Measurements from ENCODE around the gene CLCNKB. TPM values are rescaled to one million over a fixed set of nuclear protein-coding genes. Genes with fewer than 3 reads are reported as not detected.

Gene CLCNKB
- total RNA-seq, 2 experiments from 2014 or later, result not detected

- POLR2A ChIA-PET, result interaction anchor here (1.0 kb wide), 1 partner anchor 134 kb away, joined by 3 read pairs; no protein-coding TSS in a partner anchor
- Mint-ChIP-seq H3K27ac (no peak overlapping the region), H3K27me3 (peaks cover 23% of the 10 kb centered on the region), H3K4me3 (no peak overlapping the region), H3K9me3 (no peaks in the 10 kb centered on the region), H3K4me1 (ENCODE audit: low read depth) (peaks cover 25% of the 10 kb centered on the region), H3K36me3 (ENCODE audit: low read depth) (no peaks in the 10 kb centered on the region)
- CTCF ChIA-PET, result interaction anchor here (0.6 to 1.1 kb wide), 5 partner anchors 10 to 260 kb away, joined by 3 to 4 read pairs (median 3); no protein-coding TSS in a partner anchor
- Histone ChIP-seq H3K4me3 (ENCODE audit: low read length) (no peak overlapping the region), H3K27me3 (ENCODE audit: control insufficient read depth in 1 of 2, insufficient read depth in 2 of 2, low read length in 2 of 2) (peaks cover 9 to 10% of the 10 kb centered on the region in 2 experiments), H3K9me3 (ENCODE audit: control insufficient read depth in 1 of 2, insufficient read depth in 1 of 2, low read length in 2 of 2) (no peaks in the 10 kb centered on the region), H3K36me3 (ENCODE audit: insufficient read depth, low read length) (no peaks in the 10 kb centered on the region), H3K27ac (ENCODE audit: low read depth in 1 of 2, low read length in 2 of 2) (no peak overlapping the region), H3K4me1 (ENCODE audit: insufficient read depth, low read length) (peaks cover 29% of the 10 kb centered on the region)
- peak; percentile 28 for ATAC-seq (ENCODE audit: poor library complexity)
- TF ChIP-seq CTCF (IDR thresholded peaks at IDR 0.05), result no peak
- peak in 2 of 14 experiments; percentile 25 to 45 for DNase-seq
- intact Hi-C loops (cut with DNase I, micrococcal nuclease), result no loop called here
Observed at GRCh38 chr1:16072616-16073484, 29.3 kb downstream of the CLCNKB start.

- Mint-ChIP-seq H3K4me1 (ENCODE audit: low read depth) (peaks cover 25% of the 10 kb centered on the region), H3K27me3 (peaks cover 23% of the 10 kb centered on the region), H3K9me3 (no peaks in the 10 kb centered on the region), H3K4me3 (peak within 1 kb of the TSS; percentile 89), H3K36me3 (ENCODE audit: low read depth) (no peaks in the 10 kb centered on the region), H3K27ac (no peak within 1 kb of the TSS)
- no peaks in the 10 kb centered on the region for H3K36me3 ChIP-seq (ENCODE audit: insufficient read depth, low read length)
- H3K9me3 ChIP-seq (ENCODE audit: control insufficient read depth in 1 of 2, insufficient read depth in 1 of 2, low read length in 2 of 2), result no peaks in the 10 kb centered on the region
- peaks cover 30% of the 10 kb centered on the region for H3K4me1 ChIP-seq (ENCODE audit: insufficient read depth, low read length)
- H3K27me3 ChIP-seq (ENCODE audit: control insufficient read depth in 1 of 2, insufficient read depth in 2 of 2, low read length in 2 of 2), result peaks cover 9 to 10% of the 10 kb centered on the region in 2 experiments
- peak in 13 of 14 experiments; percentile 10 to 75 (median 28) for DNase-seq
- ChIA-PET CTCF (interaction anchor here (0.6 to 1.1 kb wide), 6 partner anchors 9 to 261 kb away, joined by 3 to 4 read pairs (median 3); no protein-coding TSS in a partner anchor), POLR2A (interaction anchor here (1.0 kb wide), 1 partner anchor 133 kb away, joined by 3 read pairs; no protein-coding TSS in a partner anchor)
- H3K27ac ChIP-seq (ENCODE audit: low read depth in 1 of 2, low read length in 2 of 2), result no peak within 1 kb of the TSS
- H3K4me3 ChIP-seq (ENCODE audit: low read length), result peak within 1 kb of the TSS; percentile 39
- TF ChIP-seq CTCF (IDR thresholded peaks at IDR 0.05), result no peak
- intact Hi-C loops (cut with DNase I, micrococcal nuclease), result no loop called here
- ATAC-seq (ENCODE audit: poor library complexity), result peak; percentile 90
Observed at GRCh38 chr1:16073490-16074119, 30.0 kb downstream of the CLCNKB start, which contains the start of gene FAM131C. Gene FAM131C (minus strand): TSS chr1:16073651. CDS start chr1:16073442, 209 bp downstream.

GRCh38 chr1:16074217-16074616 lies 30.6 kb downstream of the CLCNKB start:
- Mint-ChIP-seq H3K4me3 (peak overlapping the region; percentile 64), H3K9me3 (no peaks in the 10 kb centered on the region), H3K27me3 (peaks cover 23% of the 10 kb centered on the region), H3K36me3 (ENCODE audit: low read depth) (no peaks in the 10 kb centered on the region), H3K4me1 (ENCODE audit: low read depth) (peaks cover 25% of the 10 kb centered on the region), H3K27ac (no peak overlapping the region)
- Histone ChIP-seq H3K9me3 (ENCODE audit: control insufficient read depth in 1 of 2, insufficient read depth in 1 of 2, low read length in 2 of 2) (no peaks in the 10 kb centered on the region), H3K36me3 (ENCODE audit: insufficient read depth, low read length) (no peaks in the 10 kb centered on the region), H3K27me3 (ENCODE audit: control insufficient read depth in 1 of 2, insufficient read depth in 2 of 2, low read length in 2 of 2) (peaks cover 9 to 10% of the 10 kb centered on the region in 2 experiments), H3K4me1 (ENCODE audit: insufficient read depth, low read length) (peaks cover 36% of the 10 kb centered on the region), H3K4me3 (ENCODE audit: low read length) (no peak overlapping the region), H3K27ac (ENCODE audit: low read depth in 1 of 2, low read length in 2 of 2) (no peak overlapping the region)
- intact Hi-C loops (cut with DNase I, micrococcal nuclease), result no loop called here
- CTCF ChIA-PET, result interaction anchor here (1.1 kb wide), 1 partner anchor 10 kb away, joined by 3 read pairs; no protein-coding TSS in a partner anchor
- no peak for TF ChIP-seq CTCF (IDR thresholded peaks at IDR 0.05)
- ATAC-seq (ENCODE audit: poor library complexity) (no peak), DNase-seq (no peak)
- POLR2A ChIA-PET, result no interaction called here

Measured in CD4-positive, alpha-beta T cell (primary cell).